Tibial nerve (tissue), 4 donors: Measurements from ENCODE around the gene LEAP2. TPM values are rescaled to one million over a fixed set of nuclear protein-coding genes. Genes with fewer than 3 reads are reported as not detected.

Experiments
- DNase-seq, 2 donors: peaks; one replicate each; pipeline ENCODE4 v3.0.0-alpha.2; 2019; ENCODE audit warnings: low spot score in 2 of 2
- H3K27ac ChIP-seq, 4 donors: fragments of 200-600 bp; sonication (generic) in 3 of 4; one replicate each; pipeline ENCODE4 v1.5.1; 2017 to 2019; ENCODE audit warnings: mild to moderate bottlenecking in 1 of 4
- H3K27me3 ChIP-seq, 2 donors: fragments of 200-600 bp; sonication (generic) in 1 of 2; one replicate each; pipeline versions ENCODE4 v1.5.1 to v1.6.0; 2017 to 2019
- H3K36me3 ChIP-seq, 3 donors: fragments of 200-600 bp; sonication (generic); one replicate each; pipeline ENCODE4 v1.5.1; 2018 to 2019
- H3K4me1 ChIP-seq, 4 donors: fragments of 200-600 bp; sonication (generic) in 3 of 4; one replicate each; pipeline ENCODE4 v1.5.1; 2017 to 2019
- H3K4me3 ChIP-seq, 4 donors: fragments of 200-600 bp; sonication (generic) in 3 of 4; one replicate each; pipeline ENCODE4 v1.5.1; 2017 to 2019; ENCODE audit warnings: mild to moderate bottlenecking in 1 of 4, moderate library complexity in 1 of 4
- H3K9me3 ChIP-seq, 4 donors: fragments of 200-600 bp; sonication (generic) in 3 of 4; one replicate each; pipeline ENCODE4 v1.5.1; 2017 to 2019
- CTCF ChIP-seq, 5 experiments: fragments of 200-600 bp in 3 of 5; fragments of 450-650 bp in 2 of 5; sonication (generic) in 3 of 5; IDR thresholded peaks; one replicate each; pipeline ENCODE4 v1.5.1; 2016 to 2019; ENCODE audit warnings: antibody characterized with exemption in 5 of 5, mild to moderate bottlenecking in 3 of 5, moderate library complexity in 2 of 5
- EP300 ChIP-seq, 2 donors: sonication (generic); formaldehyde crosslinking; IDR thresholded peaks; one replicate each; pipeline ENCODE4 v1.6.1; 2017; ENCODE audit warnings: antibody characterized with exemption in 2 of 2, mild to moderate bottlenecking in 1 of 2
- POLR2A ChIP-seq, 2 donors: fragments of 450-650 bp; IDR thresholded peaks; one replicate each; pipeline ENCODE4 v1.6.1; 2017; ENCODE audit warnings: antibody characterized with exemption in 2 of 2, mild to moderate bottlenecking in 2 of 2, moderate library complexity in 2 of 2
- WGBS, 2 donors: methylation state at CpG; one replicate each; pipeline ENCODE4 v1.1.5; 2018; 5-methylcytosine and 5-hydroxymethylcytosine counted together
- total RNA-seq, 4 donors: library from RNA; depleted of rRNA; stranded (reverse); fragments of >200 nt; gene quantifications; one replicate each; pipeline ENCODE4 v1.1.0, GENCODE V29; 2016

LEAP2 gene
- total RNA-seq, 4 donors from 2014 or later = 1.7 to 3.9 (median 2.5) TPM

DNA sequence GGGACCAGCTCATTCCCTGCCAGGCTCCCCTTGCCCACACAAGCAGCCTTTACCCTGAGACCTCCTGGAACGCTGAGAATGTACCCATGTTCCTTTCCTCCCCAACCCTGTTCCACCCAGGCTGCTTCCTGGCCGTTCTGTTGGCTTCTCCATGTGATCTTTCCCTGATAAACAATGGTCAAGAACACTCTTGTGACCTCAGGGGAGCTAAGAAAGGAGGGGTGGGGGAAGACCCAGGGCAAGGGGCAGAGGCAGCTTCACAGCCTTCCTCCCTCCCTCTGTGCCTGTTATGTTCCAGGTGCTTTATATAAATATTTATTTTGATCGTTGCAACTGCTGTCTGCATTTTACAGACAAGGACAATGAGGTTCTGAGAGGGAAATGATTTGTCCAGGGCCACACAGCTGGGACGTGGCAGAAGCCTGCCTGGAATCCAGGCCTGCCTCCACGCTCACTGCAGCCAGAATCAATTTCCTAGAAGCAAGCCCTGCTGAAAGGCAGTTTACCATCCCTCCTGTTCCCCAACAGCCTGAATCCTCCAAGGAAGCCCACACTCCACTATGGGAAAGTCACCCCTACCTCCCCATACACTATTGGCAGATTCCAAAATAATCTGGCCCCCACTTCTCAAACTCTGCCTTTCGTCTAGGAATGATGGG lies 46.9 kb upstream of the LEAP2 start:
- WGBS, 2 donors = 62 to 63% methylated on average over 6 of the region's 6 CpGs
- DNase-seq = no peak
- peak overlapping the region in 3 of 4 donors; percentile 12 to 90 (median 56) for H3K27ac ChIP-seq
- peaks cover 0 to 14% (median 0%) of the 10 kb centered on the region in 3 donors for H3K36me3 ChIP-seq
- H3K4me3 ChIP-seq = peak overlapping the region in 2 of 4 donors; percentile 27 to 41
- H3K9me3 ChIP-seq = no peaks in the 10 kb centered on the region
- H3K4me1 ChIP-seq = peaks cover 0 to 63% (median 25%) of the 10 kb centered on the region in 4 donors
- H3K27me3 ChIP-seq = peaks cover 0 to 75% of the 10 kb centered on the region in 2 donors
- TF ChIP-seq EP300 (IDR thresholded peaks at IDR 0.05) (no peak), CTCF (IDR thresholded peaks at IDR 0.05) (no peak), POLR2A (IDR thresholded peaks at IDR 0.05) (no peak)

- no peak for DNase-seq
- Histone ChIP-seq H3K4me3 (no peak overlapping the region), H3K36me3 (peaks cover 0 to 14% (median 0%) of the 10 kb centered on the region in 3 donors), H3K27me3 (peaks cover 0 to 71% of the 10 kb centered on the region in 2 donors), H3K27ac (peak overlapping the region in 1 of 4 donors; percentile 90), H3K4me1 (peaks cover 0 to 50% (median 19%) of the 10 kb centered on the region in 4 donors), H3K9me3 (no peaks in the 10 kb centered on the region)
- WGBS, 2 donors = 85 to 99% methylated on average over 4 of the region's 4 CpGs
- TF ChIP-seq POLR2A (IDR thresholded peaks at IDR 0.05) (no peak), CTCF (IDR thresholded peaks at IDR 0.05) (no peak), EP300 (IDR thresholded peaks at IDR 0.05) (no peak)
Measured at GRCh38 chr5:132827943-132828673, 45.4 kb upstream of the LEAP2 start.

DNA sequence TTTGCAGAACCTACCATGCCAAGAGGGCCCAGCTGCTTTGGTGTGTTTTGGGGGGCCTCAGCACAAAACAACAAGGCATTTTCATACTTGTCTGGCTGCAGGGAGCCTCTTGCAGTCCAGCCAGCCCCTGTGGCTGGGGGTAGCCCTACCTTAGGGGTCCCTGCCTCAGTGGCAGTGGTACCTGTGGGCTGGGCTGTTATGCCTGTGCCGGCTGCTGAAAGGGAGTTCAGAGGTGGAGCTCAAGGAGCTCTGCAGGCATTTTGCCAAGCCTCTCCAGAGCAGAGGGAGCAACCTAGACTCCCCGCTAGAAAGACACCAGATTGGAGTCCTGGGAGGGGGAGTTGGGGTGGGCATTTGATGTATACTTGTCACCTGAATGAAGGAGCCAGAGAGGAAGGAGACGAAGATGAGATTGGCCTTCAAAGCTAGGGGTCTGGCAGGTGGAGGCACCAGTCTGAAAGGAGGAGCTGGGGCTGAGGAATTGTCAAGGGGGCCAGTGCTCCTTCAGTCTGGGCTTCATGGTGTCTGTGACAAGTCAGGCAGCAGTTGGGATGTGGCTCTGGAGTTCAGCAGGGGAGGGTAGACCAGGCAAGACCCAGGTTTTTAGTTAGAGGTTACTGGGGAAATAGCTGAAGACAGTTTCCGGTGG lies 44.5 kb upstream of the LEAP2 start:
- no peak for TF ChIP-seq EP300 (IDR thresholded peaks at IDR 0.05)
- no peak for TF ChIP-seq POLR2A (IDR thresholded peaks at IDR 0.05)
- no peak for TF ChIP-seq CTCF (IDR thresholded peaks at IDR 0.05)
- Histone ChIP-seq H3K4me1 (peaks cover 0 to 42% (median 15%) of the 10 kb centered on the region in 4 donors), H3K27me3 (peaks cover 0 to 63% of the 10 kb centered on the region in 2 donors), H3K4me3 (peak overlapping the region in 2 of 4 donors; percentile 68 to 80), H3K27ac (peak overlapping the region in 1 of 4 donors; percentile 90), H3K36me3 (peaks cover 0 to 14% (median 0%) of the 10 kb centered on the region in 3 donors), H3K9me3 (no peaks in the 10 kb centered on the region)
- WGBS, 2 donors = 77 to 79% methylated on average over 4 of the region's 4 CpGs
- no peak for DNase-seq

GRCh38 chr5:132829742-132830435 lies 43.6 kb upstream of the LEAP2 start:
- Histone ChIP-seq H3K4me1 (peaks cover 0 to 40% (median 15%) of the 10 kb centered on the region in 4 donors), H3K27ac (peak overlapping the region; percentile 73 to 90 (median 80)), H3K27me3 (peaks cover 0 to 55% of the 10 kb centered on the region in 2 donors), H3K9me3 (no peaks in the 10 kb centered on the region), H3K36me3 (peaks cover 0 to 9% (median 0%) of the 10 kb centered on the region in 3 donors), H3K4me3 (peak overlapping the region; percentile 48 to 84 (median 74))
- TF ChIP-seq POLR2A (IDR thresholded peaks at IDR 0.05) = peak in 1 of 2 donors; percentile 17
- TF ChIP-seq EP300 (IDR thresholded peaks at IDR 0.05) = no peak
- peak; percentile 83 to 93 (median 91) for TF ChIP-seq CTCF (IDR thresholded peaks at IDR 0.05)
- 3 to 8% methylated on average over 2 to 48 of the region's 75 CpGs for WGBS, 2 donors
- DNase-seq = peak; percentile 39 to 57
